GM18858 (cell line): ENCODE results near the gene UVRAG.
"Not testable (repeated sequence)": the region's sequence is repeated elsewhere in the genome, so short reads cannot be mapped to it uniquely, and the experiment has no call there.

ENCODE experiments used
- ATAC-seq: cut with Tn5 transposase; IDR thresholded peaks from one replicate; pipeline ENCODE4 v1.9.1; 2021; ENCODE audit not compliant: unreplicated experiment

Gene UVRAG

DNA sequence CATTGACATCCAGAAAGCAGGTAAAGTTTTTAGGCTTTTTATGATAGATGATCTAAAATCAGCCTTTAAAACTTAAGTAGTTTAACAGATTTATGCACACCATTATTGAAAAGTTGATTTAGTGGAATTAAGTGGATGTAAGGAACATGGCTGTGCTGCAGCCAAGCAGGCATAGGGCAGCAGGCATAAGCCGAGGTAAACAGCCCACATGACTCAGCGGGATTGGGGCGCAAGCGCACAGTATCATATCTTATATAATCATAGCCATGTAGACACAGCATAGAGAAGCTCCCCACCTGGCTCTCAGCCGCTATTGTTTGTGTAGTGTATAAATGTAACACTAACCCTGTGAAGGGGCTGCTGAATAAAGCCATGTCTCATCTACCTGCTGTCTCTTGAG lies 233.8 kb downstream of the UVRAG start:
- ATAC-seq, result no peak

DNA sequence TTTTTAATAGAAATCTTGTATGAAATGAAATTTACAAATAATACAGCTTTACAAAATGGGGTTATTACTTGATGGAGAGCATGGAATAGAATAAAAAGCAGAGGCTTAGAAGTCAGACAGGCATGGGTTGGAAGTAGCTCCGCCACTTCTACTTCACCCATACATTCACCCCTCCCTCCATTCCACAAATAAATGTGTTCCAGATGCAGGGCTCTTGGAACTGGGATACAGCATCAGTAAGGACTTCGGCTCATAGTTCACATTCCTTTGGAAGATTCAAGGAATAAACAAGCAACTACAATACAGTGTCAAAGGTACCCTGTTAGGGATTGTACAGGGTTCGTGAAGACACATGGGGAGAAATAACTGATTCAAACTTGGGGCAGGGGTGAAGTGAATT lies 234.5 kb downstream of the UVRAG start:
- ATAC-seq, result no peak

DNA sequence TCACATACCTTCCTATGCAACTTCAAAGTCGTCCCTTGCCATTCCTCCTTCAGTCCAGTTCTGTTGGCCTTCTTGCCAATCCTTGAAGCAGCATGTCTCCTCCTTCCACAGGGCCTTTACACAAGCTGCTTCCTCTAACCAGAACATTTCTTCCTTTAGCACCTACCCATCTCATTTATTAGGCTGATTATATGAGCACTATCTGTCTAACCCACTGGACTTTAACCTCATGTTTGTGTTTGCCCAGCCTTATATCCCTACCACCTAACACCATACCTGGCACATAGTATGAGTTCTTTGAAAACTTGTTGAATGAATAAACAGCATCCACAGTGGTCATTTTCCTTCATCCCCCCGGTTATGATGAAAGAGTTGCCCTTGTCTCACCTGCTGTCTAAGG lies 236.9 kb downstream of the UVRAG start:
- ATAC-seq, result no peak

DNA sequence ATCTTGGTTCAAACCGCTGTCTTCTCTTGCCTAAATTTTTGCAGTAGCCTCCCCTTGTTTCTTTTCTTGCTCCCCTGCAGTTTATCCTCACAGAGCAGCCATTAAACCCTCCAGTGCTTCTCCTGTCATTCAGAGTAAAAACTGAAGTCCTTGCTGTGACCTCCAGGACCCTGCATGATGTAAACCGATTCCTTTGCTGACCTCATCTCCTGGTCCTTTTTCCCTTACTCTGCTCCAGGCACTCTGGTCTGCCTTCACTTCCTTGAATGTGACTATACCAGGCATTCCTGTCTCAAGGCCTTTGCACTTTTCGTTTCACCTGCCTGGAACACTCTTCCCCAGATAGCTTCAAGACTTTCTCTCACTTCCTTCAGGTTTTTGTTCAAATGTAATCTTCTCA lies 239.3 kb downstream of the UVRAG start:
- ATAC-seq, result no peak

DNA sequence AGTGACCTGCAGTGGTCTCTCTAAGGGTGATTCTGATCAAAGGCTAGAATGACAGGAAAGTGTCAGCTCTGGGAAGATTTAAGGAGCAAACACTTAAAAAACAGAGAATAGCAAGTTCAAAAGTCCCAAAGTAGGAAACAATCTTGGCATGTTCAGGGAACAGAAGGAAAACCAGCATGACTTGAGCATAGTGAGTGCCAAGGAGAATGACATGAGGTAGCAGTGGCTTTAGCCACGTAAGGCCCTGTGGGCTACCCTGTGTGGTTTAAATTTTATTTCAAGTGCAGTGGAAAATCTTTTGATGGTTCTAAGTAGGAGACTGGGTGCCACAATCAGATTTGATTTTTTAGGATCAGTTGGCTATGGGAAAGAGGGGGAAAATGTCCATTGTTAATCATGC lies 241.9 kb downstream of the UVRAG start:
- ATAC-seq, result no peak

GRCh38 chr11:76060475-76061036 lies 245.5 kb downstream of the UVRAG start:
- not testable (repeated sequence) for ATAC-seq

GRCh38 chr11:76062733-76063132 lies 247.7 kb downstream of the UVRAG start:
- peak; percentile 97 for ATAC-seq

GRCh38 chr11:76064192-76064591 lies 249.2 kb downstream of the UVRAG start:
- ATAC-seq, result no peak

GRCh38 chr11:76067099-76067498 lies 252.1 kb downstream of the UVRAG start:
- ATAC-seq, result no peak

DNA sequence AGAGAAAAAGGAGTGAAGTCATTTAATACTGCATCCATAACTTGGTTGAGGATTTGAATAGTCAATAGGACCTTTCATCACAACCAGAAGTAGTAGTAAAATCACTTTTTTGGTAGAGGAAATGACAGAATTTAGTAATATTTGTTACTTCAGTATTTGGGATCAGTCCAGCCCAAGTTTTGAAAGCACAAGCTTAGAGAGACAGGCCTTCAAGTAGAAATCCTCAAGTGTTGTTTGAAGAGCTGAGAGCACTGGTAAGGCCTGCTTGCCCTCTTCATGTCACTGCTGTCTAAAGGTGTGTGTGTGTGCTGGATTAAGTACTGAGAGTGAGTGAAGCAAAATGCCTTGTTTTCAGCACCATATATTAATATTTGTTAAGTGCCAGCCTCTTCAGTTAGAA lies 254.0 kb downstream of the UVRAG start:
- no peak for ATAC-seq

DNA sequence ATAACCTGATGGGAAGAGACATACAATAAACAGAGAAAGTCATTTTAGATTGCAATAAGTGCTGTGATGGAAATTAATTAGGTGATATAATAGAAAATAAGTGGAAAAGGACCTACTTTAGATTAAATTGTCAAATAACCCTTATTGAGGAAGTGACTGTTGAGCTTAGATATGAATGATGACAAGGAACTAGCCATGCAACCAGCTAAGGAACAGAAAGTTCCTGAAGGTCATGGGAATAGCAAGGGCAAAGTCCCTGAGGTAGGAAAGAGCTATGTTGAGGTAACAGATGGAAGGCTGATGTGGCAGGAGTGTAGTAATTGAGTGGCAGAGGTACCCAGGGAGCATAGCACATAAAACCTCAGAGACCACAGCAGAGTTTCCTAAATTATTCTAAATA lies 256.1 kb downstream of the UVRAG start:
- ATAC-seq, result no peak

- ATAC-seq, result no peak
Measured at GRCh38 chr11:76073724-76074123, 258.7 kb downstream of the UVRAG start.

DNA sequence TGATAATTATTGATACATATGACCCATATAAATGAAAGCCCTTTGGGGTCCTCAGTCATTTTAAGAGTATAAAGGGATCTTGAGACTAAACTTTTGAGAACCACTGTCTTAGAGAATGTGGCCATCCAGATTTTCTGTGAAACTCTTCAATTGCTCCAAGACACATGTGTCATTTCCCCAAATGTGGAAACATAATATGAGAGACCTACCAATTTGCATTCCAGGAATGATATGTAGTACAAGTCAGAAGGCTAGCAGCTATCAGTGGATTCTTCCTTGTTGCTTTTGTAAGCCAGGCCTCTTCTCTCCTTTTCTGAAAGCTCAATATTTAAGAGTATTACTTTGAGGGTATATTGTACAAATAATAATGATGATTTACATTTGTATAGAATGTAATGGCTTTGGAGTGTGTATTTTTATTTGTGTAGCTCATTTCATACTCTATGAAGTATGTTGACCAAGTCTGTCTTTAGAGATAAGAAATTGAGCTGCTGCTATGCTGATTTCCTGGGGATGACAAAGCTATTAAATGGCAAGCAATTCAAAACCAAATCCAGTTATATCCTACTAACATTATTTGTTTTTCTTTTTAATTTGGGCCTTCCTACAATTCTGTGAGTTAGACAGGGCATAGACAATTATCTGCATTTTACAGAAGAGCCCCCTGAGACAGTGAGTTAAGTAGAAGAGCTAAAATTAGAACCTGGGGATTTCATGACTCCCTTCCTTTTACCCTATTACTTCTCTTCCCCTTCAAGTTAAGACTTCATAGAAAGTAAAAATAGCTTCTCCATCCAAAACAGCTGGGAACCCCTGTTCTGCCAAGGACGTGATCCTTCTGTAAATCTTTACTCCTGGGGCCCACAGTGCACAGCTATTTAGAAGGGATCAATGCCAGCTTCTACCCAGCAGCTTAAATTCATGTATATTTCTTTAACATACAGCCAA lies 259.4 kb downstream of the UVRAG start:
- no peak for ATAC-seq

- no peak for ATAC-seq
Measured at GRCh38 chr11:76075716-76076115, 260.7 kb downstream of the UVRAG start.

- ATAC-seq, result not testable (repeated sequence)
Measured at GRCh38 chr11:76076253-76076652, 261.2 kb downstream of the UVRAG start.

DNA sequence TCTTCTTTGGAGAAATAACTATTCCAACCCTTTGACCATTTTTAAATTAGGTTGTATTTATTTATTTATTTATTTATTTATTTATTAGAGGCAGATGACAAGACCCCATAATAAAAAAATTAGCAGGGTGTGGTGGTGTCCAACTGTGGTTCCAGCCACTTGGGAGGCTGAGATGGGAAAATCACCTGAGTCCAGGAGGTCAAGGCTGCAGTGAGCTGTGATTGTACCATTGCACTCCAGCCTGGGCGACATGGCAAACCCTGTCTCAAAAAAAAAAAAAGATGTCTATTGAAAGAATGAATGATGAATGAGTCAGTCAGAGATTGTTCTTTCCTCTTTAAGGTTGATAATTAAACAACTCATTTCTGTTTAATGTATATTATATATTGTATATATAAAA lies 261.7 kb downstream of the UVRAG start:
- no peak for ATAC-seq

GRCh38 chr11:76077575-76078150 lies 262.7 kb downstream of the UVRAG start:
- ATAC-seq, result no peak

DNA sequence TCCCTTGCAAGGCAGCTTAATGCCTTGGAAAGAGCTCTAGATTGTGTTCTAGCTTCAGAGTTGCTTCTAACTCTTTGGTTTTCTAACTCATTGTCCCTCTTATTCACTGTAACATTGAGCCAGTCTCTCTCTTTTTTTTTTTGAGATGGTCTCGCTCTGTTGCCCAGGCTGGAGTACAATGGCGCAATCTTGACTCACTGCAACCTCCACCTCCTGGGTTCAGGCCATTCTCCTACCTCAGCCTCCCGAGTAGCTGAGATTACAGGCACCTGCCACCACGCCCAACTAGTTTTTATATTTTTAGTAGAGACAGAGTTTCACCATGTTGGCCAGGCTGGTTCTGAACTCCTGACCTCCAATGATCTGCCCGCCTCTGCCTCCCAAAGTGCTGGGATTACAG lies 266.1 kb downstream of the UVRAG start:
- ATAC-seq, result not testable (repeated sequence)

DNA sequence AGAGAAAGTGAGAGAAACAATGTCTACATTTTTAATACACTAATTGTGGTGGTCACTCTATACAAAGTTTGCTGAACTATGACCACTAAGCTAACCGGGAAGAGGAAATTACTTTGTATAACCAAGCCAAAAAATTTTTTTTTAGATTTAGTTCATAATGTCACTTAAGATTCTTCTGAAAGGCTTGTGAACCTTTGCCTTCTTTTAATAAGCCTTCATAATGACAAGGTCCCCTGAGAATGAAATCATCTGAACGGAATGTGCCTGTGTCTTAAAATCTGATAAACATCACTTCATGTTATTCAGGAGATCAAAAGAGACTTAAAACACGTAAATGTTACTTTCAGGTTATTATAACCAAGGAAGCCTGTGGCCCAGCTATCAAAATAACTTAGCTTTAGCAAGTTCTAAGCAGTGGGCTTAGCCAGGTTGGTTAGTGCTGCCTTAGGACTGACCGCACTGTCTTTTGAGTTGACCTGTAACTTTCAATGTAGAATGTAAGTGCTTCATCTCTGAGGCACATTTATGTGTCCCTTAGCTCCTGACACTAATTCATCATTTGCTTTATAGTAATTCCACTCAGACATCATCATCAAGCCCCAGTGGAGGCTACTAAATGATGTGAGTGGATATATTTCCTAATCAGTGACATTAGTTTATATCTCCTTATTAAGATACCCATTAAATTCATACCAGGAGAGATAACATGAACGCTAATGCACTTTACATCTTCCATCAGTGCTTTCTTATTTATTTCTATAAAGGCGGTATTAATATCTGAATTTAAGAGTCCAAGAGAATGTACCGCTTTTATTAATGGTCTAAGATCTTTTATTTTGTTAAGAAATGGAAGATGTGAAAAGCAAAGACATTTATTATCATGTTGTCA lies 268.8 kb downstream of the UVRAG start:
- no peak for ATAC-seq

- ATAC-seq, result no peak
Measured at GRCh38 chr11:76085270-76085669, 270.3 kb downstream of the UVRAG start.
